Stimulated activated CD8-positive, alpha-beta memory T cell treated with anti-CD3 and anti-CD28 coated beads, Interleukin-15, amount 100 ng/mL, for 48 hours (primary cell): ENCODE results near the gene OR4P4.

Experiments used
- DNase-seq, 2 donors: peaks; one replicate each; pipeline ENCODE4 v3.0.0-alpha.2; 2020; ENCODE audit warnings: low read depth in 2 of 2

OR4P4 gene

GRCh38 chr11:55634813-55635212 is at the start of gene OR4P4:
TSS of gene OR4P4 (plus strand) at chr11:55635113.
- no peak for DNase-seq

DNA sequence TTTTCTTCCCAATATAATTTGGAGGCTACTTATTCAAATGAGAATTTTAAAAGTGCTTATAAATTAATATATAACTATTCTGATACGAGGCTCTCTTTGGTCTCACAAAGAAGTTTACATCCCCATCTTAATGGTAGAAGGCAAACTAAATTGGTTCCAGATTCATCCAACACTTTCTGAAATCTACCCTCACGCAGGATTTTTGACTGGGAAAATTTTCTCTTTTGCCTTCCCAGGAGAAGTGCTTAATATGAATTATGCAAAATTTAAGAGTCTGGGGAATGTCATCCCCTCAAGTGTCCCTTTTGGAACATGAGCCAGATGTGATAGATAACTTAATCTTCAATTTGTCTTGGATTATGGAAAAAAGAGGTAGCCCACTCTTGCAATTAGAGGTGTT is 27.4 kb upstream of the OR4P4 start, which contains the start of gene OR4C11:
OR4C11 (minus strand) TSS at position 101 of the 400 bp plus-strand sequence. CDS start 3,272 bp downstream, outside the sequence.
- no peak for DNase-seq

DNA sequence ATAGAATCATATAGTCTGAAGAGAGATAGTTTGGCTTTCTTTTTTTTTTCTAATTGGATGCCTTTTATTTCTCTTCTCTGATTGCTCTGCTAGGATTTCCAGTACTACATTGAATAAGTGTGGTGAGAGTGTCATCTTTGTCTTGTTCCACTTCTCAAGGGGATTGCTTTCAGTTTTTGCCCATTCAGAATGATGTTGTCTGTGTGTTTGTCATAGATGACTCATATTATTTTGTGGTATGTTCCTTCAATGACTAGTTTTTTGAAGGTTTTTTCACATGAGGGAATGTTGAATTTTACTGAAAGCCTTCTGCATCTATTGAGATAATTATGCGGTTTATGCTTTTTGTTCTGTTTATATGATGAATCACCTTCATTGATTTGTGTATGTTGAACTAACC is 10.4 kb upstream of the OR4P4 start:
- DNase-seq = no peak

- DNase-seq = no peak
Measured at GRCh38 chr11:55648027-55648426, 13.1 kb downstream of the OR4P4 start, which contains the start of gene OR4S2. TSS of gene OR4S2 (plus strand) at chr11:55648327. CDS start at chr11:55650904, 2,577 bp downstream.

- DNase-seq = no peak
Measured at GRCh38 chr11:55652560-55652959, 17.6 kb downstream of the OR4P4 start.

- no peak for DNase-seq
Measured at GRCh38 chr11:55655096-55655495, 20.2 kb downstream of the OR4P4 start.

DNA sequence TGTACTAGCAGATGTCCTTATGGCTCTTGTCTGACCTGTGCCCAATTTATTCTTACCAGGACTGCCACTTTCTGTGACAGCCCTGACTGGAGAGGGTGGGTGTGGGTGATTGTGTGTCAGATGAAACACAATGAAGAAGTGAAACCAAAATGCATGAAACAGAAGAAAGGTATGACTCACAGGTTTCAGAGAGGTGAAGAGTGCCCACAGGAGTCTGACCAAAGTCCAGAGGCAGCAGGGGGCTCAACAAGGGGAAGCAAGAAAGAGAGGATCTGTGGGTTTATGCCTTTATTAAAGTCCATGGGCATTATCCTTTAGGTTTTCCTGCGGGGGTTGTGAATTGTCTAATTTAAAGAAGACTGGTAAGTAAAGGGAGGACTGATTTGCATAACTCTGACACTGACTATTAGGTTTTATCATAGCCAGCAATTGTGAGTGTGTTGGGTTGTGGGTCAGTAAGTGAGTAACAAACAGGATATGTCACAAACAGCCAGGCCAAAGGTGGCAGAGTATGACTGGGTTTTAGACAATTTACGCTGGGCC is 23.2 kb downstream of the OR4P4 start:
- DNase-seq = no peak

- no peak for DNase-seq
Measured at GRCh38 chr11:55658608-55659007, 23.7 kb downstream of the OR4P4 start.

DNA sequence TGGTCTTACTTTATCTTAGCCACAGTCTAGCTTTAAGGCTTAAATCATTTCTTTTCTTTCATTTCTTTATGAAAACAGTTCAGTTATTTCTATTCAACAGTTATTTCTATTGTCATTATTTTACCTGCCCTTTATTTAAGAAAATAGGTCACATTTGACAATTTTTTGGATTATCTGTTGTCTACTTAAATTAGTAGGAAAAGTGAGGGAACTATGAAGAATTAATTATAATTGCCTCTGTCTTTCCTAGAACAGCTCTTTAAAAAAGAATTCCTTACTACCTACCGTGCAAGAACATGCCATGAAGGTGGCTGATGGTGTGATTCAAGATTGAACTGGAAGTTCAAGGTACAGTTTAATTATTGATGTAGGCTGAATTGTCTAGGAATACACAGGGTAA is 27.0 kb downstream of the OR4P4 start, which contains the start of gene OR4C6:
OR4C6 (plus strand) TSS at position 301 of the 400 bp plus-strand sequence. CDS start 2,966 bp downstream, outside the sequence.
- no peak for DNase-seq

- no peak for DNase-seq
Measured at GRCh38 chr11:55669376-55669775, 34.5 kb downstream of the OR4P4 start.

GRCh38 chr11:55673860-55674259 is 38.9 kb downstream of the OR4P4 start:
- DNase-seq = no peak
